ENCODE results near the gene ASPDH.
A peak's percentile ranks its signal among the peaks of the same experiment; 100 is the strongest.

ASPDH gene

DNA sequence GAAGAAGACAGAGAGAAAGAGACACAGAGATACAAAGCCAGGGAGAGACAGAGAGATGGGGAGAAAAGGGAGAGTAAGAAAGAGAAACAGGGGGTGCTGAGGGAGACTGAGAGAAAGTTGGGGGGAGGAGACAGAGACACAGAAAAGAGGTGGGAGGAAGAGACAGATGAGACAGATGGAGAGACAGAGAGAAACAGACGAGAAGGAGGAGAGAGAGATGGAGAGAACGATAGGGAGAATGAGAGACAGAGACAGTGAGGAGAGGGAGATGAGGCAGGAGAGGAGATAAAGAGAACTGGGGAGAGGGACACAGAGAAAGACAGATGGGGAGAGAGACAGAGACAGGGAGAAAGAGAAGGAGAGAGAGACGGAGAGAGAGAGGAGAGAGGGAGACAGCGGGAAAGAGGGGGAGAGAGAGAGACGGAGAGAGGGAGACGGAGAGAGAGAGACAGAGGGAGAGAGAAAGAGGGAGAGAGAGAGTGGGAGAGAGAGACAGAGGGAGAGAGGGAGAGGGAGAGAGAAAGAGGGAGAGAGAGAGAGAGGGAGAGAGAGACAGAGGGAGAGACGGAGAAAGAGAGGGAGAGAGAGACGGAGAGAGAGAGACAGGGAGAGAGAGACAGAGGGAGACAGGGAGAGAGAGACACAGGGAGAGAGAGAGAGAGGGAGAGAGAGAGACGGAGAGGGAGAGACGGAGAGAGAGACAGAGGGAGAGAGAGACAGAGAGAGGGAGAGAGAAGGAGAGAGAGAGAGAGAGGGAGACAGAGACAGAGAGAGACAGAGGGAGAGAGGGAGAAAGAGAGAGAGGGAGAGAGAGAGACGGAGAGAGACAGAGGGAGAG lies 15.3 kb downstream of the ASPDH start:
- DNase-seq (ENCODE audit: low read depth in 4 of 4, low spot score in 1 of 4): no peak

DNA sequence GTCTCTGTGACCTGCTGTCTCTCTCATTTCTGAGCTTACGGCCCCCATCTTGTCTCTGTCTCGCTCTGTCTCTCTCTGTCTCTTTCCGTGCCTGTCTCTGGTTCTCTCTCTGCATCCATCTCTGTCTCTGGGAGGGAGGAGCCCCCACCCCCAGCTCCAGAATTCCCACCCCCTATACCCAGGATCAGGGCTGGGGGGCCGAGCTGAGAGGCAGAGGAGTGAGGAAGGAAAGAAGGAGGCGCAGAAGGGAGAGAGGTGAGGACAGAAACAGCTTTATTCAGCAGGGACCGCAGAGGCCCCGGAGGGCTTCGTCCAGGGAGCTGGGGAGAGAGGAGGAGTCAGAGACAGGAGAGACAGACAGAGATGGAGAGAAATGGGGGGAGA lies 16.7 kb downstream of the ASPDH start:
- DNase-seq (ENCODE audit: low read depth in 4 of 4, low spot score in 1 of 4): no peak

DNA sequence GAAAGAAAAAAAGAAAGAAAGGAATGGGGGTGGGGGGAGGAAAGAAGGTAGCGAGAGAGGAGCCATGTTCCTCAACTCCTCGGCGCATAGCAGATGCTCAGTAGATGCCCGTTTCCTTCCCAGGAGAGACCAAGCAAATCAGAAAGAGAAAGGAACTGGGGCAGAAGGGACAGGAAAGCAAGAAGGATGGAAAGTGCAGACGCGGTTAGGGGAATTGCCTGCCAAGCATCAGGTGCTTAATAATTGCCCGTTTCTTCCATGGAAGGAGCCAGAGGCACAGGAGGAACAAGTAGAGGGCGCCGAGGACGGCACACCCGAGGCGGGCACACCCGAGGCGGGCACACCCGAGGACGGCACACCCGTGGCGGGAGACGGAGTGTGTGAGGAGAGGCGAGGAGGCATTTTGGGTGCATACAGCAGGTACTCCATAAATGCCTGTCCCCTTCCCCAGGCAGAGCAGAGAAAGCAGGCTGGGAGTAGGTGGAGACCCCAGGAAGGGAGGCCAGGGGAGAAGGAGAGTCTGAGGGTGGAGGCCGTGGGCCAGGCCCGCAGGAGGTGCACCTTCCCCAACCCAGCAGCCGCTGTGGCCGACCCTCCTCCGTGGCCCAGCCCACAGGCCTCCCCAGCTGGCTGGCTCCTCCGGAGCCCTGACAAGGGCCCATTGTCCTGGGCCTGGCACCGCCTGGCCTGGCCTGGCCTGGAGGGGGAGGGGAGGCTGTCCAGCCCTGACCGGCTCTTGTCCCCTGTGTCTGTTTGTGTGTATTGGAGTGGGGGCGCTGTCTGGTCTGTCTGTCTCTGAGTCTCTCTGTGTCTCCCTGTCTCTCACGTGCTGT lies 17.3 kb downstream of the ASPDH start:
- no peak for DNase-seq (ENCODE audit: low read depth in 4 of 4, low spot score in 1 of 4)

DNA sequence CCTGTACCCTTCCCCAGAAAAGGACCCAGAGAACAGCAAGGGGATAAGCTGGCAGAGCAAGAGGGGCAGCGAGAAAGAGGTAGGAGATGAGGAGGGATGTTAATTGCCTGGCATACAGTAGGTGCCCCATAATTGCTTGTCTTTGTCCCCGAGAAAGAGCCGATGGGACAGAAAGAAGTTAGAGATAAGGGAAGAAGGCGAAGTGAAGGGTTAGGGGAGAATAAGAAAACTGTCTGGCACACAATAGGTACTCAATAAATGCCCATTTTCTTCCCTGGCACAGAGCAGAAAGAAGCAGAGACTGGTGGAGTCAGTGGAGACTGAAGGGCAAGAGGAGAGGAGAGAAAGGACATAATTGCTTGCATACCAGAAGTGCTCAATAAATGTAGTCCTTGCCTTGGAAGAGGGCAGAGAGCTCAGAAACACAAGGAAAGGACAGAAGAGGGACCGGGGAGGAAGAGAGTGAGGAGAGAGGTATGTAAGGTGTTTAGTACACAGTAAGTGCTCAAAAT lies 18.6 kb downstream of the ASPDH start:
- no peak for DNase-seq (ENCODE audit: low read depth in 4 of 4, low spot score in 1 of 4)

DNA sequence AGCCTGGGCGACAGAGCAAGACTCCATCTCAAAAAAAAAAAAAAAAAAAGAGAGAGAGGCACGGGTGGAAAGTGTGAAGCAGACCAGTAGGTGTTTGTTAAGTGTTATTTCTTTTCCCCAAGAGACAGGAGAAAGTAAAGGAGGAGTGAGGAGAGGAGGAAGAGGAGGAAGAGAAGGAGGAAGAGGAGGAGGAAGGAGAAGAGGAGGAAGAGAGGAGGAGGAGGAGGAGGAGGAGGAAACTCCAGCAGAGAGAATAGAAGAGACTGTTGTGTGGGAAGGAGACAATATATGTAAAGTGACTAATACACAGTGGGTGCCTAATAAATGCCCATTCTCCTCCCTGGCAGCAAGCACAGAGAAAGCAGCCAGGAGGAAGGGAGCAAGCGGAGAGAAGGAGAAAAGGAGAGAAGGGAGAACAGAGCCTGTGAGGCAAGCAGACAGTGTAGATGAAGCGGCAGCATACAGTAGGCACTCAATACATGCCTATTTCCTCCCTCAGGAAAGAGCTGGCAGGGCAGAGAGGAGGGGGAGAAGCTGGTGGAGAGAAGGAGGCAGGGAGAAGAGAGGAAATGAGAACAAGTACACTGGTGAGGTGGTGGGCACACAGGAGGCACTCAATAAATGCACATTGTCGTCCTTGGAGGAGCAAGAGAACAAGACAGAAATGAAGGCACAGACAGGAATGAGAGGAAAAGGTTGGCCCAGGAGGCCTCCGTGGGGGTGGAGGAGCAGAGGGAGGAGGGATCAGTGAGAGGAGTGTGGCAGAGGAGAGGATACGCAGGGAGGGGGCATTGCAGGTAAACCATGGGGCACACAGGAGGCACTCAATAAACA lies 19.3 kb downstream of the ASPDH start:
- no peak for DNase-seq (ENCODE audit: low read depth in 4 of 4, low spot score in 1 of 4)

DNA sequence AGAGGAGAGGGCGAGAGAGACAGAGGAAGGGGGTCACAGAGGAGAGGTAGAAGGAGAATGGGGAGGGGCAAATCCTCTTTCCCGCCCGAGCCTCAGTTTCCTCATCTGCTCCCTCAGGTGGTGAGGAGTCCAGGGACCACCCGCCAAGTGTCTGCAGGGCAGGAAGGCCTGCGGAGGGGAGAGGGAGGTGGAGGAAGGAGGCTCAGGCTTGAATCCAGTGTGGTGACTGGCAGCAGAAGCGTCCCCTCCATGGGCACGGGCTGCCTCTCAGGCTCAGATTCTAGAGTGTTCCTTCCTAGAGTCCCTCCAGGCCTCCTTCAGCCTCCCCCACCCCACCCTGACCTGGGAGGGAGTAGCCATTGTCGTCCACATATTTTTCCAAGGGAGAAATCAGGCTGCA lies 20.5 kb downstream of the ASPDH start:
- DNase-seq (ENCODE audit: low read depth in 4 of 4, low spot score in 1 of 4): no peak

DNA sequence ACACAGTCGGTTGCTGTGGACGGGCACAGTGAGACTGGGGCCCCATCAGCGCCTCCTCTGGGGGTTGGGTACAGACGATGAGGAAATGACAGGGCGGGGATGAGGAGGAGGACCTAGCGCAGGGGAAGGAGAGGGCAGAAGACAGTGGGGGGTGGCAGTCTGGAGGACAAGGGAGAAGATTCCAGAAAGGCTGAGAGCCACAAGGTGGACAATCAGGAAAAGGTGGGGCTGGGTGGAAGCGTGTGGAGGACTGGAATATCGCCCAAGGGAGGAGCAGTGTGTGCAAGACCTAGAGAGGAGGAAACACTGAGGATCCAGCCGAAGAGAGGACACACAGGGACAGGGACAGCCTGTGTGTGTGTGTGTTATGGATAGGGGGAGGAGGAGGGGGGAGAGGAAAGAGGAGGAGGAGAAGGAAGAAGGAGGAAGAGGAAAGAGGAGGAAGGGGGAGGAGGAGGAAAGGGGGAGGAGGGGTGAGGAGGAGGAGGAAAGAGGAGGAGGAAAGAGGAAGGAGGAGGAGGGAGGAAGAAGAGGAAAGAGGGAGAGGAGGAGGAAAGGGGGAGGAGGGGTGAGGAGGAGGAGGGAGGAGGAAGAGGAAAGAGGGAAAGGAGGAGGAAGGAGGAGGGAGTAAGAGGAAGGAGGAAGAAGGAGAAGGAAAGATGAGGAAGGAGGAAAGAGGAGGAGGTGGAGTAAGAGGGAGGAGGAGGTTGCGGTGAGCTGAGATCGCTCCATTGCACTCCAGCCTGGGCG lies 21.2 kb downstream of the ASPDH start:
- no peak for DNase-seq (ENCODE audit: low read depth in 4 of 4, low spot score in 1 of 4)

DNA sequence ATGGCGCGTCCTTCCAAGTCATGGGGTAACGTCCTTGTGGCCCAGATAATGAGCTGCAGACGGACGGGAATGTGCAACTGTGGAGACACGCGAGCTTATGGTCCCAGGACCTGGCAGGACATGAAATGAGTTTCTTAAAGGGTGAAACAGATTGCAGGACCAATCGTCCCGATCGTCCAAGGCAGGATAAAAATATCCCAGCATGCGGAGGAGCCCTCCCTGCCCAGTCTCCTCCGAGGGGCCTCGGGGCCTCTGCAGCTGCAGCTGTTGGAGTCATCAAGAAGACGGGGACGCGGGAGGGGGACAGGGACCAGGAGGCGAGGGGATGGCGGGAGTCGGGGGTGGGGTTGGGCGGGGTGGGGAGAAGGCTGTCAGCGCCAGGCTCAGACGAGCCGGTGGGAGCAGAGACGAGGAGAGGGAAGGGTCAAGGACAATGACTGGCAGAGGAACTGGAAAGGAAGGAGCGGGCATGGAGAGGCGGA lies 22.7 kb downstream of the ASPDH start:
- DNase-seq (ENCODE audit: low read depth in 4 of 4, low spot score in 1 of 4): no peak

DNA sequence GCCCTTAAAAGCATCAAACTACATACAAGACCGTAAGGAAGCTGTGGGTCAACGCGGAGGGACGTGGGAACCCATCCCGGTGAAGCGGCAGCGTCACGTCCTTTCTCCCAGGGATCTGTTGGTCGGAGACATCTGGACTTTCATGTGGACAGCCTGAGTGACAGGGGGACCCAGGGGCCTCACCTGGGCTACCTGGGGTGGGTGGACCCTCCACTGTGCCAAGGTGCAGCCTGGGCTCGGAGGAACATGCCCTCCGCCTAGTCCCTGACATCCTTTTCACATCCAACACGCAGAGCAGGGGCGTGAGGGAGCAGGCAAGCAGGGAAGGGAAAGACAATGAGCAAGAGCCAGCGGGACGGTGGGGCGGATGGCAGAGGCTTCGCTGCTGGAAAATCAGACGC lies 23.3 kb downstream of the ASPDH start:
- DNase-seq (ENCODE audit: low read depth in 4 of 4, low spot score in 1 of 4): no peak

DNA sequence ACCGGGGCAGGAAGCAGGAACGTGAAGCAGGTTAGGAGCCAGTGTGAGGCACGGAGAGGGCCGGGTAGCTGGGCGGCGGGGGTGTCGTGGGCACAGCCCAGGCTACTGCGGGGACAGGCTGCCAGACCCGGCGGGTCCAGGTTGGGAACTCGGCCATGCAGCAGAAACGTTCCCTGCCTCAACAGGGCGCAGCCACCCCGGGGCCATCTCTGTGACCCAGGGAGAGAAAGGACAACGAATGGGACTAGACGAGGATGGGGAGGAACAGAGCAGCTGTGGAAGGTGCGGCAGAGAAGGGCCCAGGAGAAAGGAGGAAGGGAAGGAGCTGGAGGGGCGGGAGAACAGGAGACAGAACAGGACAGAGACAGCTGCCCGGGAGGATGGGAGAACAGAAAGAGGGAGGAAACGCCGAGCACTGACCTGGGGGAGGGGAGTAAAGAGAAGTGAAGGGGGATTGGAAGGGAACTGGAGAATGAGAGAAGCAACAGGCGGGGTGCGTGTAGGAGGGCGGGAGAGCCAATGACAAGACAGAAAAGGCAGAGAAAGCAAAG lies 24.2 kb downstream of the ASPDH start:
- no peak for DNase-seq (ENCODE audit: low read depth in 4 of 4, low spot score in 1 of 4)

DNA sequence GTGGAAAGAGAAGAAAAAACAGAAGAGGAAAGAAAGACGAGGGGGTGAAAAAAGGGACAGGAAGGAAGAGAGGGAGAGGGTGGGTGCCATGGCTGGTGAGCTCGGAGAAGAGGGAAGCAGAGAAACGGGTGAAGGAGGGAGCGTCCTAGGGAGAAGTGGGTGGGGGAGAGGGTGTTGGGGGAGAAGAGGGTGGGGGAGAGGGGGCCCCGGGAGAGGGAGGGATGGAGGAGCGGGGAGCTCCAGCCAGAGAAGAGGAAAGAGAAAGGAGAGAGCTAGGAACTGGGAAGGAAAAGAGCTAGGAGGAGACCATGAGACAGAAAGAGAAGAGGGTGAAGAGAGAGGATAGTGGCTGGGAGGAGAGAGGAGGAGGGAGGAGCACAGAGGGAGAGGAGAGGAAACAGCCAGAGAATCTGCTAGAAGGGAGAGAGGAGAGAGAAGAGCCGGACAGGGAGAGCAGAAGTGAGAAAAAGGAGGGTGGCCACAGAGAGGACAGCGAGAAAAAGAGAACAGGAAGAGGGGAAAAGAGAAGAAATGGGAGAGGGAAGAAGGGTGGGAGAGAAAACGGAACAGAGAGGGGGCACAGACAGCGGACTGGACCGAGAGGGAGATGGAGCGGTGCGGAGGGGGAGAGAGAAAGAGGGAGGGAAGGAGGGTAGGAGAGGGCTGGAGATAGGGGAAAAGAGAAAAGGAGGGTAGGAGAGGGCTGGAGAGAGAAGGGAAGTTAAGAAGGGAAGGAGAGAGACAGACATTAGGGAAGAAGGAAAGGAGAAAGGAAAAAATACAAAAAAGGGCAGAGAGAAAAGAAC lies 25.1 kb downstream of the ASPDH start:
- no peak for DNase-seq (ENCODE audit: low read depth in 4 of 4, low spot score in 1 of 4)

DNA sequence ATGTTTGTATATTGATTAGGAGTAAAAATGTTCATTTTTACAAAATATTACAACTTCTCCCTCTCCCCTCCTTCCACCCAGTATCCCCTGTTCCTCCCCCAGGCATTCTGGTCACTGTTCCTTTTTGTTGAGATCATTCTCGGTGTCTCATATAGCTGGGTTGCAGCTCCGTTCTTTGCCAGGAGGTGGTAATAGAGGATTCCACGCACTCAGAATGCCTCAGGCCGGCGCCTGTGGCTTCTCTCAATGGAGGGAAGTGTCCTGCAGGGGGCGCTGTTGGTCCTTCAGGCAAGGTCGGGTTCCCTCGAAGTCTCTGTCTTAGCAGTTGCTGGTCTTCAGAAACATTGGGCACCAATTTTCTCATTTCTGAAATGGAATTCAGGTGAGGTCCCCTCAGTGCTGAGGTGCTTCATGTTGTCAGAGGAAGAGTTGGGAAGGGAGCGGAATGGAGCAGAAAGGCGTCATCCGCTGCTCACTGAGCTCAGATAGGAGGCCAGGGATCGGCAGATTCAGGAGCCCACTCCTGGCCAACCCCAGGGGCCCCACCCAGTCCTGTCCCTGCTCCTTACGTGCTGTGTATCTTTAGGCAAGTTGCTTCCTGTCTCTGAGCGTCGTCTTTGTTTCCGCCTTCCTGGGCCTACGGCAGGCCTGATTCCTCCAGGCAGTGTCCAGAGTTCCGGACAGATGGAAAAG lies 26.7 kb downstream of the ASPDH start:
- peak; percentile 29 to 49 (median 42) for DNase-seq (ENCODE audit: low read depth in 4 of 4, low spot score in 1 of 4)

DNA sequence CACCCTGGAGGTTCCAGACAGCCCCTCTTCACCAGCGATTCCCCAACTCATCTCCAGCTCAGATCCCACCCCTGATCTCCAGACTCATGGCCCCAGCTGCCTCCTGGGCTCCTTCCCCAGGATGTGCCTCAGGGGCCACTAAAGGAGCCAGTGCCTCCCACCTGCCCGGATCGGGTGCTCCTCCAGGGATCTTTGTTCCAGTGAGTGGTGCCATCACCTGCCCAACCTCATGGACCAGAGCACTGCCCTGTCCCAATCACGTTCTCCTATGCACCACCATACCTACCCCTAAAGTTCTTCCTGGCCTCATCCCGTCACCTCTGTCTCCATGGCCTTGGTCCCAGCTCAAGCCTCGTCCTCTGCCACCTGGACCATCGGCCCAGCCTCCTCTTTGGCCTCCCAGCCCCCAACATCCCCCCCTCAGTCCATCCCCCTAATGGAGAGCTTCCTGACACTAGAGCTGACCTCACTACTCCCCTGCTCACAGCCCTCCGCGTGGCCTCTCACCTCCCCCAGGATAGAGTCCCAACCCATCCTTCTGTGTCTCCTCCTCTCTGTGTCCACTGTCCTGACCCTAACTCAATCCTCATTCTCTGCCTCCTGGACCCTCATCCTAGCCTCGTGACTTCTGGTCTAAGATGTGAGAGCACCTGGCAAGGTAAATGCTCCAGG lies 28.3 kb downstream of the ASPDH start:
- DNase-seq (ENCODE audit: low read depth in 4 of 4, low spot score in 1 of 4): no peak

DNA sequence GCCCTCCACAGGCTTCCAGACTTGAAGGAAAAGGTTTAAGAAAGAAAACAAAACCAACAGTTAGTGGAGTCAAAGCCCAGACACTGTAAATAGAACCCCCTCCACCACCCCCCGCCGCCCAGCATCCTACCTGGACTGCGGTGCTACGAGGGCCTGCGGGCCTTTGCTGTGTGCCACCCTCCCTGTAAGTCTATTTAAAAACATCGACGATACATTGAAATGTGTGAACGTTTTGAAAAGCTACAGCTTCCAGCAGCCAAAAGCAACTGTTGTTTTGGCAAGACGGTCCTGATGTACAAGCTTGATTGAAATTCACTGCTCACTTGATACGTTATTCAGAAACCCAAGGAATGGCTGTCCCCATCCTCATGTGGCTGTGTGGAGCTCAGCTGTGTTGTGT lies 30.8 kb downstream of the ASPDH start:
- DNase-seq (ENCODE audit: low read depth in 4 of 4, low spot score in 1 of 4): no peak

DNA sequence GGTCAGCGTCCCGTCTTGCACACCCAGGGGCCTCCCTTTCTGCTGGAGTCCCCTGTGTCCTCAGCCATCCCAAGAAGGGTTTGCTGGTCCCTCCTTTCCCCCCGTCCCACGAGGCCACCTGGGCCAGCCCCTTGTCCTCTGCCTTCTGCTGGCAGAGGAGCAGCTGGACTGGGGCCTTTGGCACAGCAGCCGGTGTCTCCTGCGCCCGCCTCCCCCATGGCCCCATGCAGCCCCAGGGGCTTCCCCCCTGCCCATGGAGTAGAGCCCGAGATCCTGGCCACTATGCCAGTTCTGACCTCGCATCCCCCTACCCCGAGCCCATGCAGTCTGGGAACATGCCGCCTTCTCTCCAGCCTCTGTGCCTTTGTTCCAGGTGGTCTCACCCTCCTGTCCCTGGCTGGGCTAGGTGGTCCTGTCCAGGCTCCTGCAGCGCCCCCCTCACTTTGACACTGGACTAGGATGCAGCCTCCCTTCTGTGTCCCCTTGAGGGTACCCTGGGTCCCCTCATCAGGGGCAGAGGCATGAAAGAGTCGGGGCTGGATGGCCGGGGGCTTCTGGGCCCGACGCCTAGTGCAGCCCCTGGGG lies 31.4 kb downstream of the ASPDH start:
- no peak for DNase-seq (ENCODE audit: low read depth in 4 of 4, low spot score in 1 of 4)

DNA sequence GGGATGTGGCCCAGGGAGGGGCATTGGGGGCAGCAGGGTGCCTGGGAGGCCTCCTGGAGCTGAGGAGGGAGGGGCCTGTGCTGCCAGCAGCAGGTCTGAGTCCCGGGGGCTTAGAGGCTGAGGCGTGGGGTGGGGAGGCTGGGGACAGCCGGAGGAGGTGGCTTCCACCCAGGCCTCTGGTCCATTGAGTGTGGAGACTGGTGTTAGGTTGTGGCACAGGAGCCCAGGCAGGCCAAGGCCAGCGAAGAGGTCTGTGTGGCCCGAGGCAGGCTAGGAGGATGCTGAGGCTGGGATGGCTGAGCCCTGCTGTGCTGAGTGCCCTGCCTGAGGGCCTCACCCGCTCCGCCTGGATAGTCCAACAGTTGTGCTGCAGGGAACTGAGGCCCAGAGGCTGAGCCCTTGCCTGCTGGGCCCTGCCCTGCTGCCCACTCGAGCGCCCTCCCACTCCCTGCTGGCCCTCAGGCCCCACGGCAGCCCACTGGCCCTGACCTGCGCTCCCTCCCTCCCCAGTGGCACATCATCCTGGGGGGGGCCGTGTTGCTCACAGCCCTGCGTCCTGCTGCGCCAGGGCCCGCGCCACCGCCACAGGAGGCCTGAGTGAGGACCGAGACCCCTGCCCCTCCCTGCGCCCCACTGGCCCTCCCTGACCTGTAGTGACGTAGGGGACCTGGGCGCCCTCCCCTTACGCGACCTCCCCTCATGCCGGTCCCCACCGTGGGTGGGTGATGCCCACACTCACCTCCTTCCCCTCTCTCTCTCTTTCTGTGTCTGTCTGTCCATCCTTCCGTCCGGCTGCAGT lies 32.2 kb downstream of the ASPDH start:
- no peak for DNase-seq (ENCODE audit: low read depth in 4 of 4, low spot score in 1 of 4)
